Left colon (tissue), 2 donors: ENCODE measurements around the gene FANCG. TPM values are rescaled to one million over a fixed set of nuclear protein-coding genes. Genes with fewer than 3 reads are reported as not detected.

Experiments
- ATAC-seq: fragments of 200-7000 bp; cut with Tn5 transposase; one replicate; pipeline ENCODE4 v1.9.1; 2020; ENCODE audit warnings: mild to moderate bottlenecking, moderate library complexity
- DNase-seq, 2 donors: peaks; one replicate each; pipeline ENCODE4 v3.0.0-alpha.2; 2020
- intact Hi-C, 2 donors: fragments of 100-400 bp; cut with DNase I in 1 of 2; cut with micrococcal nuclease in 1 of 2; formaldehyde crosslinking; loops; one replicate each; pipeline versions ENCODE4 v1.11.2 to v1.14.0; 2022; cut with DNase I, micrococcal nuclease
- total RNA-seq, 2 donors: library from RNA; stranded (reverse); fragmentation: NEBNext Ultra II Directional; extraction: Animal tissue kit (Norgen Biotek cat#: 25700); gene quantifications; one replicate each; pipeline ENCODE4 v1.2.1, GENCODE V29; 2021
- donor health status: DM: no; HTN: no; CAD: no.
- donor health status: DM: yes; HTN: yes; CAD: no.

The FANCG gene
- total RNA-seq, 2 donors from 2014 or later: 11.0 to 17.3 TPM

DNA sequence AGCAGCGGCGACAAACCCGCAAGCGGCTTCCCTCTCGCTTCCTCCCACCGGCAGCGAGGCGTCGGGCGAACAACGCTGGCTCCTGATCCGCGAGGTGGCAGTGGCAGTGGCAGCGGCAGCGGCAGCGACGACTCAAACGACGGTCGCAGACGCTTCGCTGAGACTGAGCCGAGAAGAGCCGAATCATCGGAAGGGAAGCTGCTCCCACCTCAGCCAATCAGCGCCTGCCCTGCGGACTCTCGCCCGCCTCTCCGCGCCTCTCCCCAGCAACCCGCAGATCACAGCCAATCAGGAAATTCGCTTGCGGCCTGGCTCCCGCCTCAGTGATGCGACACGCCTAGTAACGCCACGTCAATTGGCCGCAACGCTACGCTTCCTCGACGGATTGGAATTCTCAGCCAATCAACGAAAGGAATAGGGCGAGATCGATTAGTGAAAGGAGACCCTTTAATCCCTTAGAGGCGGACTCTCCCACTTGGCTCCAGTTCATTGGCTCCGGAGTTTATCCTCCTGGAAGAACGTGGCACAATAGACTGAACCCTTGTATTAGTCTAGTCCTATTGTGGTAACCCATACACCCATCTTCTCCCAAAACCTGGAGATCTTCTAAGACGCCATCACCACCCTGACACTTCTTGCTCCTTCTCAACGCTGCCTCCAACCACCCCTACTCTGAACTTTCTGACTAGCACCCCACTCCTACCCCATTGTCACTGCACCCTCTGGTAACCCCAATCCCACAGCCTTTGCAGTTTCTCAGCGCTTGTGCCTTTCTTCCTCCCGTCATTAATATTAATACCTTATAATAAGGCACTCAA, 7.1 kb downstream of the FANCG start, which contains the start of gene VCP:
TSS of gene VCP (minus strand) at position 165 of the 818 bp plus-strand sequence. CDS start 272 bp downstream, outside the sequence.
- intact Hi-C loops: no loop called here
- DNase-seq (peak; percentile 96 to 99), ATAC-seq (peak; percentile 89)

DNA sequence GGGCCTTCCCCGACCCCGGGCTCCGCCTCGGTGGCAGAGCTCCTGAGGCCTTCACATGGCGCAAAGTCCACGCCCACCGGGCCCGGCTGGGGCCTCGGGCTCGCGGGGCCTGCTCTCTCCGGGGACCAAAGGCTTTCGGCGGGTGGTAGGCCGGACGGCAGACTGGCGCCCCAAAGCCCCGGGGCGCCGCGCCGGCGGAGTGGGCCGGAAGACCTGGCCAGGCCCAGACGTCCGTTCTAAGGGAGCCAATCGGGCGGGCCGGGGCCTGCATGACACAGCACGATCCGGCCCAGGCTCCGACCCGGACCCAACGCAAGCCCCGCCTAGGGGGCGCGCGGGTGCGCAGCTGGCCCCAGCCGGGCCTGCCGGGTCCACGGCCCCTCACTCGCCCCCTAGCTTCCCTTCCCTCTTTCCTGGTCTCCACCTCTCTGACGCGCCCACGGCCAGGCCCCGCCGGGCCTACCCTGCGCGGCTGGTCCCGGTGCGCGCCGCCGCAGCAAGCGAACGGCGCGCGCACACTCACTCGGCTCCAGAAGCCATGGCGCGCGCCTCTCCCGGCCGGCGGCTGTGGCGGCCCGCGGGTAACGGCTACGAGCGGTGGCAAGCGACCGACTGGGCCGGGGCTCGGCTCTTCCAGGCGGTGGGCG, 7.8 kb downstream of the FANCG start:
- ATAC-seq (peak; percentile 73), DNase-seq (peak; percentile 84 to 88)
- intact Hi-C loops: no loop called here

DNA sequence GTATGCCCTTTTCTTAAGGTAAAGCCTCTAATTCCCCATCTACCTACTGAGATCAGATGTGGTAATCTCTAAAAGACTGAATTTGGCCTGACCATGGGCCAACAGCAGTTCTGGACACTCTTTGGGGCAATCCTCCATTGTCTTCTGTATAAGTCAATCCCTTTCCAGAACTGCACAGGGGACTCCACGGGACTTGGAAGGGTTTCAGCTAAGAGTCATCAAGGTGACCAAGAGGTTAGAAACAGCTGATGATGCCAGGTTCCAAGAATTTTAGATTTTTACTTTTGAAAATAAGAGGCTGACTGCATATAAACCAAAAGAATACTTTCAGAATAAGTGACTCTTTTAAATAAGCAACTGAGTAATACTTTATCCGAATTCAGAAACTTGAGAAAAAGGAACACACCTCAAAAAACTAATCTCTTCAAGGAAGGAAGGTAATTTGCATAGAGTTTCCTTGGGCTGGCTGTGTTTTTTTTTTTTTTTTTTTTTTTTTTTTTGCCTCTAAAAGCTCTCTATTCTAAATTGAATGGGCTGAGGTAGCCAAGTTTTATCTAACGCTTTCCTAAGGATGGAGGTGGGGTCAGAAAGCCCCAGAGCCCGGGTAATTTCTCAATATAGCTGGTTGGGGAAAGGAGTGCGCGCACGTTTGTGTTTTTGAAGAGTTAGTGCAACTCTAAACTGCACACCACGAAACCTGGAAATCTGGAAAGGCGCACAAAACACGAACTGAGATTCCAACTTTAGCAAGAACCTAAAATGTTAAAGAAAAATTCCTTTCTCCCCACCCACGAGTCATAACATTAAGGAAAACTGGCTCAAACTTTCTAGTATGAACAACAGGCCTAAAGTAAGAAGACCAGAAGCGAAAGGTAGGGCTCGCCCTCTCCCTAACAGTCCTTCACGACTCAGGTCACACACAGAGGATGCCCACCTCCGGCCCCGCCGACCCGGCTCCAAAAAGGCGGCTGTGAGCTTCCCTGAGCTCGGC, 8.6 kb downstream of the FANCG start:
- DNase-seq (no peak), ATAC-seq (no peak)
- intact Hi-C loops: no loop called here

DNA sequence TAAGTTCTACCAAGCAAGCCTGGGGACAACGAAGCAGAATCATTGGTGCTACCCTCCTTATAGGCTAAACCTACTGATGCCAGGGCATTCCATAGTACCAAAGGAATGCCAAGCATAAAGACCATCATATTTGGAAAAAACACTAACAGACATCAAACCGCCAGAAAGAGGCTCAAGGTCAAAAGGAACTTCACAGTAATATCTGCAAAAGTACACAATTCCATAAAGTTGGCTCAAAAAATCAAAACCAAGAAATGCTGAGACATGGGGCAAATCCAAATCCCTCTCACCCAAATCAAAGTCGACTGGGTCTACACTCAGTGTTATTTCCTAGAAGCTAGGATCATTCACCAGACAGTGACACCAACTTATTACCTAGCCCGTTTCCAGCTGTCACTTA, 10.7 kb downstream of the FANCG start:
- intact Hi-C loops: no loop called here
- DNase-seq (no peak), ATAC-seq (no peak)

DNA sequence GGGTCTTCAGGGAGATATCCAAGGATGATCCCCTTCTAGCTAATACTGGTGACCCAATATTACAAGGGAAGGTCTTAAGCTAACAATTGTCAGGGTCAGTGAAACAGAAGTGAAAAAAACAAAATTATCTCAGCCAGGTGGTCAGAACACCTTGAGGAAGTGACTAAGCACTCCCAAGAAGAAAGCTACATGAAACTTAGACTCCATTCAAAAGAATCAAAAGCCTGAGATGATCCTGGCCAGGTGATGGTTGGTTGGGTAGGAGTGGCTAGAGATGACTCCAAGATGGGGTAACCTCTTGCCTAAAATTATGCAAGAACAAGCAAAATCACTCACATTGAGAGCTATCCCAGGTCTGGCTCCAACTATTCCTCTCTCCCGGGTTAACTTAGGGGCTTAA, 12.7 kb downstream of the FANCG start:
- DNase-seq: no peak
- ATAC-seq: no peak
- intact Hi-C loops: no loop called here

DNA sequence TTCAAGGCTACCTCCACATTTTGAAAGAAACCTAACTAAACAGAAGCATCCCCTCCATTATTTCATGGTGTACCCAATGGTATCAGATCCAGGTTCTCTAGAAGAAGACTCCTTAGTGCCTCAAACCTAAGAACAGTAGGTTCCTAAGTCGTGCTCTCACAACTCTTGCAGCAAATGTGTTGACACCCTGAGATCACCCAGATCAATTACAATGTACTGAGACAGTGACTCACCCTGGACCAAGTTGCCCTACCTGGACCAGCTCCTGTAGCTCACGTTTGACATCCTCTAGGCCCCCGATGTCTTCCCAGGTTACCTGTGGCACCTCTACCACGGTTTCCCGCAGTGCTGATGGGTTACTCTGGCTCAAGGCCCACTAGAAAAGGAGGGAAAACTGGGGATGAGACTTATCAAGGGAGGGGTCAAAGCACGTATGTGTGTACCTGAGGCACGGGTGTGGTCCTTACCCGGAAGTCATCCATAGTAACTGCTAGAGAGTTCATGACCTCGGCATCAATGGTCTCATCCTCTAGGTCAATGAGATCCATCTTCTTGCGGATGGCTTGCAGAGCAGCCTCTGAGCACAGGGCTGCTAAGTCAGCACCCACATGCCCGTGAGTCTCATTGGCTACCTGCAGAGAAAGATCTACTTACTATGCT, 19.1 kb downstream of the FANCG start:
- DNase-seq (no peak), ATAC-seq (peak; percentile 56)
- intact Hi-C loops: no loop called here

DNA sequence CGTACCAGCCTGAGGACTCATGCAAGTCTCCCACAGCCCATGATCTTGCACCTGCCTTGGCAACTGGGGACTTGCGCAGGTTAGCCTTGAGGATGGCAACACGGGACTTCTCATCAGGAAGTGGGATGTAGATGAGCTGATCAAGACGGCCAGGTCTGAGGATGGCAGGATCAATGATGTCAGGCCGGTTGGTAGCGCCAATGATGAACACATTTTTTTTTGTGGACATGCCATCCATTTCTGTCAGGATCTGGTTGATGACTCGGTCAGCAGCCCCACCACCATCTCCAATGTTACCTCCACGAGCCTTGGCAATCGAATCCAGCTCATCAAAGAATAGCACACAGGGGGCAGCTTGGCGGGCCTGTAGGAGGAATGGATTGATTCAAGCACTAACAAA, 20.3 kb downstream of the FANCG start:
- intact Hi-C loops: no loop called here
- DNase-seq (no peak), ATAC-seq (no peak)

DNA sequence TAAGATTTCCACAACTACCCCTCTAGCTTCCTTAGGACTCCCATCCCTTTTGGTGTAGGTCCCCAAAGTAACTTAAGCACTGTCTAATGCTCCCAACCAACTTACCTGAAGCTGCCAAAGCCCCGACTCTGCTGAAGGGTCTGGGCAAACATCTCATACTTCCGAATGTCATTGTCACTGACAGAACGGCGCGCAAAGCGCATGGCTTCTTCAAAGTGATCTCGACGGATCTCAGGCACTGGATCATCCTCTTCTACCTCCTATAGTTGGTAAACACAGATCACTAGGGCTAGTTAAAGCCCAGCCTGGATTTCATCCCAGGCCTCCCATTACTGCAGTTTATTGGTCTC, 22.5 kb downstream of the FANCG start:
- intact Hi-C loops: no loop called here
- ATAC-seq (no peak), DNase-seq (no peak)

DNA sequence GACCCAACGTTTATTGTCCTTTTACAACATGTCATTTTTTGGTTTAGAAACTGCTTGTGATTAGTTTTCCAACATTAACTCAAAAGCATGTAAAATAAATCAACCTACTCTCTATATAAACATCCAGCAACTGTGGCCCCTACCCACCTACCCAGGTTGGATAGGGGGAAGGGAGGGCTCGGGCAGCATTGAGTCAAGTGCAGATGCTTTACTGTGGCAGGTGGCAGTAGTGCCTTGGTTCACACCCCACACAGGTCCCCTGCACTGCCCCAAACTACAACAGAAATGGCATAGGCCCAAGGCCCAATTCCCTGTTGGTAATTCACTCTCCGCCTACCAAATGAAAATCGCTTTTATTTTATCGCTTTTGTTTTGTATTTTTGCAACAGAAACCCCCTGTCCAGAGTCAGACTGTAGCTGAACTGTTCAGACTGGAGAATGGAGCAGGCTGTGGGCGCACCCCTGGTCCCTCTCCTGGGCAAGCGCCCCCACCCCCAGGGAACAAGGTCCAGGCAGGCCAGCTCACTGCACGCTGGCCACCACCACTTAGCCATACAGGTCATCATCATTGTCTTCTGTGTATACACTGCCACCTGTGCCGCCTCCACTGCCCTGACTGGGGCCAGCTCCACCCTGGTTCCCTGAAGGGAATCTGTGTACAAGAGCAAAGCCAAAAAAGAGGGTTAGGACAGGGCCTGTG, 23.0 kb downstream of the FANCG start:
- intact Hi-C loops: no loop called here
- no peak for DNase-seq
- ATAC-seq: peak; percentile 17

DNA sequence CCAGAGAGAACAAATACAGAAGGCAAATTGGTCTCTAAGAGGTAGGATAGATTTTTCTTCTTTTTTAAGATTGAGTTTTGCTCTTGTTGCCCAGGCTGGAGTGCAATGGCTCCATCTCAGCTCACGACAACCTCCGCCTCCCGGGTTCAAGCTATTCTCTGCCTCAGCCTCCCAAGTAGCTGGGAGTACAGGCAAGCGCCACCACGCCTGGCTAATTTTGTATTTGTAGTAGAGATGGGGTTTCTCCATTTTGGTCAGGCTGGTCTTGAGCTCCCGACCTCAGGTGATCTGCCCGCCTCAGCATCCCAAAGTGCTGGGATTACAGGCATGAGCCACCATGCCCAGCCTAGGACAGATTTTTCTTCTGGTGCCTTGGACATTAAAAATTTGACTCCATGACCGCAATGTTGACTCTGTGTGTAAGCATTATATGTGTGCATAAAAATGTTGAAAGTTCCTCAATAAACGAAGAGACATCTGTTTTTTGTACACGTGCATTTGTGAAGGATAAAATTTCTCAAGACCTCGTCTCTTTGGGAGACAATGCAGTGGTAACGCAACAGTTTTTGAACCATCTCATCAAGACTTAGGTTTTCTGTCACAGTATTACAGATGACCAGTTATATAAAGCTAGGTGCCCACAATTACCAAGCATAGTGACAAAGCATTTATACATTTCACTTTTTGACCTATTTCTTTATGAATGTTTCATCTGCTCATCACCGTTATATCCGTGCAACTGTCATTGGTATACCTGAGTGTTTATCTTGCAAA, 24.7 kb downstream of the FANCG start:
- ATAC-seq: no peak
- DNase-seq: no peak
- intact Hi-C loops: no loop called here

DNA sequence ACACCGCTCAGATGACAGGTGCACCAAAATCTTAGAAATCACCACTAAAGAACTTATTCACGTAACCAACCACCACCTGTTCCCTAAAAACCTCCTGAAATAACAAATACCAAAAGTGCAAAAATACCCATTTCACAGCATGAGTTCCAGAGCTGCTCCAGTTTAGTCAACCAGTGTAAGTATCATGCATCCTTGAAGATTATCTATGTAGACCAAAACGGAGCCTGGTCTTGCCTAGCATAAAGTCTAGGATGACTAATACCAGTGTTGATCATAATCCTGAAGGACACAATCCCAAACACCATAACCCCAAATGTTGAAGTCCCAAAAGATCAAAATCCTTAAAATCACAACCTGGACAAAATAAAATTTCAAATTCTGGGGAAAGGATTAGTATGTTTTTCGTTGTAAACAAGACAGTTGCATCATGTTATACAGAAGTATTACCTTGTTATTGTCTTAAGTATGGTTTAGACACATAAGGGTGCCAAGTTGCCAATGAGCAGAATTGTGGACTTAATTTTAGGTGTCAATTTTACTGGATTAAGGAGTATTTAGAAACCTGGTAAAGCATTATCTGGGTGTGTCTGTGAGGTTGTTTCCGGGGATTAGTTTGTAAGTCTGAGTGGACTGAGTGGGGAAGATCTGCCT, 25.4 kb downstream of the FANCG start:
- intact Hi-C loops: no loop called here
- DNase-seq: no peak
- no peak for ATAC-seq

DNA sequence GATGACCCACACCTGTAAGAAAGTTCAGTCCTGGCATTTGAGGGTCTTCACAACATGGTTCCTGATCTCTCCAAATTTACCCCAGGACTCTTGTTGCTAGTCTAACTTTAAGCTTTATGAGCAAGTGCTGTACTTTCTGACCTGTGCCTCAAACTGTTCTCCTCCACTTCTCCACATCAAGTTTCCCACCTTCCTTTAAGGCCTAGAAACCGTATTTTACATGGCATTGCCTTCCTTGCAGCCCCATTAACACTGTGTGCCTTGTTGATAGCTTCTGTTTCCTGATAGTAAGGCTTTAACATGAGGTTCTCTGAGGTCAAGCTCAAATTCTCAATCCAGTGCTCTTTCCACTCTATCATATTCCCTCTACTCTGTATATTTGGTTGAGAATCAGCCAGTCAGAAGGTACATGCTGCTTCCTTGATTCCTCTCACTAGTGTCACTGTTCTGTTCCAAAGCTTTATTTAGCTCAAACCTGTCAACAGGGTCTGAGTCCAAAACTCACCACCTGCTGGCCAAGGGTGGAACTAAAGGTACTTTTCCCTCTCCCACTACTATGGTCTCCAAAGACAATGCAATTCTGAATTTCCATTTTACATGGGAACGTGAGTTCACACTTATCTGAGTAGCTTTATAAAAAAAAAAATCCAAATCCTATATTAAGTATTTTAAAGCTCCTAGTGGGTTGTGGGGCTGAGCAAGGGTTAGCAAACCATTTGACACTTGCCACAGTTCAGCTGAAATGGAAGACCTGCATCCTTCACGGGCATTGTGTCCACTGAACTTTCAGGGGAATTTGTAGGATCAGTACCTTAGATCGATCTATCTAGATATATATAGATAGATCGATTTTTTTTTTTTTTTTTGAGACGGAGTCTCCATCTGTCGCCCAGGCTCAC, 28.4 kb downstream of the FANCG start:
- intact Hi-C loops: no loop called here
- peak in 1 of 2 donors; percentile 48 for DNase-seq
- peak; percentile 79 for ATAC-seq

DNA sequence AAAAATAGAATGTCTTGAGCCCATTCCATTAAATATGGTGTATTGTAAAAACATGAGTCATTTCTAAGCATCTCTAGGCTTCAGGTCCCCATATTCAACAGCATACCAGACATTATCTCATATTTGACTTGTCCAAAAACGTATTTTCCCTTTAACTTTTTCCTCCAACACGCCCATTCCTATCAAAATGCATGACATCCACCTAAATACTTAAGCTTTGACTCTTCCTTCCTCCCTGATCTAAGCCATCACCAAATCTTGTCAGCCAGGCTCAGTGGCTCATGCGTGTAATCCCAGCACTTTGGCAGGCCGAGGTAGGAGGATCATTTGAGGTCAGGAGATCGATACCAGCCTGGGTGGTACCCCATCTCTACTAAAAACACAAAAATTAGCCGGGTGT, 31.2 kb downstream of the FANCG start:
- intact Hi-C loops: no loop called here
- DNase-seq (no peak), ATAC-seq (no peak)

DNA sequence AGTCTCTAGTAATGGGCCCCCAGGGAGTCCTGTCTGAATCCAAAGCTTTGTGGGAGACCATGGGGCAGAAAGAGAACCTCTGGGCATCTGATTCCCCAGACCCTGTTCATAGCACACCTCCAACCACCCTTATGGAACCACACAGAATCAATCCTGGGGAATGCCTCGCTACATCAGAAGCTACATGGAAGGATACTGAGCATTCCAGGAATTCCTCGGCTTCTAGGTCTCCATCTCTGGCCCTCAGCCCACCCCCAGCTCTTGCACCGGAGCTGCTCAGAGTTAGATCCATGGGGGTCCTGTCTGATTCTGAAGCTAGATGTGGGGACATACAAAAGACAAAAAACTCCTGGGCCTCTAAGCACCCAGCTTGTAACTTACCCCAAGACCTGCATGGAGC, 35.7 kb downstream of the FANCG start:
- ATAC-seq (no peak), DNase-seq (no peak)
- intact Hi-C loops: no loop called here

DNA sequence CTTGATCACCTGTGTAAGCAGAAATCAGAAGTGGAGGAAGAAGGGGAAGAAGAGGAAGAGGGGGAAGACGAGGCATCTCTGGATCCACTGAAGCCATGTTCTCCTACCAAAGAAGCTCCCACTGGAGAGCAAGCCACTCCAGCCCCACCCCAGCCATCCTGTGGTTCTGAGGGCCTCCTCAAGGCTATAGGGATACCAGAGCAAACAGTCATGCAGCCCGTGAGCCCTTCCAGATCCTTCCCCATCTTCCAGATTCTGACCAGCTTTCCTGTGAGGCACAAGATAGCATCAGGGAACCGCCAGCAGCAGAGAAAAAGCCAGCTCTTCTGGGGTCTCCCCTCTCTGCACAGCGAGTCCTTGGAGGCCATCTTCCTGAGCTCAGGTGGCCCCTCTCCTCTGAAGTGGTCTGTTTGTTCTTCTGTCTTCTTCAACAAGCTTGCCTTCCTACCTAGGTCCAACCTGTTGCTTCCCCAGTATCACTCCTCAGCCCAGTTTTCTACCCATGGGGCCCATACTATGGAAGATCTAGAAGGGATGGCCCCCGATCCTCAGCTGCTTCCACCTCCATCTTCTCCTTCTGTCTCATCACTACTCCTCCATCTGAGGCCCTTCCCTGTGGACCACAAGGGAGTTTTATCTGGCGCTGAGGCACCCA, 36.7 kb downstream of the FANCG start:
- no peak for DNase-seq
- ATAC-seq: no peak
- intact Hi-C loops: no loop called here
